Measurements from ENCODE around the gene SYT14.
"Not testable (repeated sequence)": the region's sequence is repeated elsewhere in the genome, so short reads cannot be mapped to it uniquely, and the experiment has no call there.

SYT14 gene

DNA sequence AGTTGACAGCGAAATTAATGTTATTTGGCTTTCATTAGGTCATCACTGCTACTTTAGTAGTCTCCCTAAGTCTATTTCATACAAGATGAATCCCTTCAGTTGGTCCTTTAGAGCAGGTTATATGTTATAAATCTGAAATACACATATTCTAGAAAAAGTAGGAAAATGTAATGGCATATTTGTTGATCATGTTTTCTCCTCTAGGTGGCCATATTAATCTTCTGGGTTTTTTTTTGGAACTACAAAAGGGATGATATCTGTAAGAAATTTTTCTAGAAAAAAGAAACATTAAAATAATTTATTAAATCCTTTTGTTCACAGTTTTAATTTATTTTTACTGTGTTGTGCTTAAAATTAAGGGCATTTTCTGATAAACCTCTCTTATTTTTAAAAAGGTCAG, 87.9 kb downstream of the SYT14 start:
- DNase-seq (ENCODE audit: low read depth in 2 of 2), result no peak

DNA sequence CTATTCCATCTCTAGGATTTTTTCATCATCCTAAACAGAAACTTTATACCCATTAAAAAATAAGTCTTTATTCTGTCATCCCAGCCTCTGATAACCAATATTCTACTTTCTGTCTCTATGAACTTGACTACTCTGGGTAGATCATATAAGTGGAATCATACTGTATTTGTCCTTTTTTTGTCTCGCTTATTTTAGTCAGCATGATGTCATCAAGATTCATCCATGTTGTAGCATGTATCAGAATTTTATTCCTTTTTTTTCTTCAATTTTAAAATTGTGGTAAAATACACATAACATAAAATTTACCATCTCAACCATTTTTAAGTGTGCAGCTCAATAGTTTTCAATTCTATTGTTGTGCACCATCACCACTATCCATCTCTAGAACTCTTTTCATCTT, 90.0 kb downstream of the SYT14 start:
- DNase-seq (ENCODE audit: low read depth in 2 of 2), result no peak

DNA sequence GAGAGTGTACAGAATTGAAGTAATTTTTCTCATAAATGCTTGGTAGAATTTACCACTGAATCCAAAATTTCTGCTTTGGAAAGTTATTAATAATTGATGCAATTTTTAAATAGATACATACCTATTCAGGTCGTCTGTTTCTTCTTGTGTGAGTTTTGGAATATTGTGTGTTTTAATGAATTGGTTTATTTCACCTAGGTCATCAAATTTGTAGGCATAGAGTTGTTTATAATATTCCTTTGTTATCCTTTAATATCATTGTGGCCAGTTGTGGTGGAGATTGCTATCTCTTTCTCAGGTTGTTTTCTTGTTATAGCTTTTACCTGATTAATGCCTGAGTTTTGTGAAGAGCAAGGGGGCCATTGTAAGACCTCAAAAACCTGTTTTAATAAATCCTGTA, 93.5 kb downstream of the SYT14 start:
- no peak for DNase-seq (ENCODE audit: low read depth in 2 of 2)

DNA sequence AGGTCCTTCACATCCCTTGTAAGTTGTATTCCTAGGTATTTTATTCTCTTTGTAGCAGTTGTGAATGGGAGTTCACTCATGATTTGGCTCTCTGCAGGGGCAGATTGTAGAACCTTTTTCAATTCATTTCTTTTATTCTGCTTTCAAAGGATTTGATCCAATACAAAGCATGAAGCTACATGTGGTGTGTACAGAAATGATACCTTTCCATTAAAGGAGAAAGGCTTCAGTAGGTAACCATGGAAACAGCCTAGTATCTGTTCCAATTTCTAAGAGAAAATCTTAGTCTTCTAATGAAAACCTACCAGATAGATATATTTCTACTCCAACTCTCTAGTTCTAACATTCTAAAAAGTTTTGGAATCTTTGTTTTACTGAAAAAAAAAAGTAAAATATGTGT, 105.0 kb downstream of the SYT14 start:
- no peak for DNase-seq (ENCODE audit: low read depth in 2 of 2)

DNA sequence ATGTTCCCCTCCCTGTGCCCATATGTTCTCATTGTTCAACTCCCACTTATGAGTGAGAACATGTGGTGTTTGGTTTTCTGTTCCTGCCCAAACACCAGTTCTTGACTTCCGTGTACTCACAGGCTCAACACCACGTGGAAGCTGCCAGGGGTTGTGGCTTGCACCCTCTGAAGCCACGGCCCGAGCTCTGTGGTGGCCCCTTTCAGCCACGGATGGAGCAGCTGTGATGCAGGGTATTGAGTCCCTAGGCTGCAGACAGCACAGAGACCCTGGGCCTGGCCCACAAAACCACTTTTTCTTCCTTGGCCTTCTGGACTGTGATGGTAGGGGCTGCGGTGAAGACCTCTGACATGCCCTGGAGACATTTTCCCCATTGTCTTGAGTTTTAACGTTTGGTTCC, 111.6 kb downstream of the SYT14 start:
- no peak for DNase-seq (ENCODE audit: low read depth in 2 of 2)

DNA sequence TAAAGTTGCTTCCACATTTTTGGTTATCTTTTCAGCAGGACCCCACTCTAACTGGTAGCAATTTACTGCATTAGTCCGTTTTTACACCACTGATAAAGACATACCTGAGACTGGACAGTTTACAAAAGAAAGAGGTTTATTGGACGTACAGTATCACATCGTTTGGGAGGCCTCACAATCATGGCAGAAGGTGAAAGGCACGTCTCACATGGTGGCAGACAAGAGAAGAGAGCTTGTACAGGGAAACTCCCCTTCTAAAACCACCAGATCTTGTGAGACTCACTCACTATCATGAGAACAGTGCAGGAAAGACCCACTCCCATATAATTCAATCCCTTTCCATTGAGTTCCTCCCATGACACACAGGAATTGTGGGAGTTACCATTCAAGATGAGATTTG, 112.5 kb downstream of the SYT14 start:
- not testable (repeated sequence) for DNase-seq (ENCODE audit: low read depth in 2 of 2)

DNA sequence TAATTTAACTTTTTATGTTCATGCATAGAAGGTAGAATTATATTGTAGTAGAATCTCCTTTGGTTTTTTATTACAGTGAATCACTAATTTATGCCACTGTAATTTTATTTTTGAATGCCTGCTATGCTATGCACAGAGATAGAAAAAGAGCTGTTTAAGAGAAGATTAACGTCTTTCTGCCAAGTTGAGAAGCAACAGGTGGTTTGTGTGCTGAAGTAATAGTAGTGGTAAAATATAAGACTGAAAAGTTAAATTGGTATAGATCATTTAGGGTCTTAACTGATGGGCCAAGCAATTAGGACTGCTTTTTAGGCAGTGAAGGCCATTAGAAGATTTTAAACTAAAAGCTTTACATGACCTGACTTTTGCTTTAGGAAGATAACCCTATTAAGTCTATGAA, 115.1 kb downstream of the SYT14 start:
- no peak for DNase-seq (ENCODE audit: low read depth in 2 of 2)

DNA sequence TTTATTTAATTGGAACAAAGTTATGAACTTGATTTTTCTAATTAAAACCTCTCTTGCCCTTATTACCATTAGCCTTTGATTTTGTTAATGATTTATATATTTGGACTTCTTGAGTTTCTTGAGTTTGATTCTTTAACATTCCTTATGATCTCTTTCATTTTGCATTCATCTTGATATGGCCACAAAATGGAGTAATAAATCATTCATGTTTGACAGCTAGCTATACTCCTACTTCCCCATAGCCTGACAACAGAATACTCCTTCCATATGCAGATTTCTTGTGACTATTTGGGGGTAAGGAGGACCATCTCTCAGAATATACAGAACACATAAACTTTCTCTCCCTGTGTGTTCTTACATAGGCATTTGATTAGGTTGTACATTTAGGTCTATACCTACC, 119.6 kb downstream of the SYT14 start:
- no peak for DNase-seq (ENCODE audit: low read depth in 2 of 2)

DNA sequence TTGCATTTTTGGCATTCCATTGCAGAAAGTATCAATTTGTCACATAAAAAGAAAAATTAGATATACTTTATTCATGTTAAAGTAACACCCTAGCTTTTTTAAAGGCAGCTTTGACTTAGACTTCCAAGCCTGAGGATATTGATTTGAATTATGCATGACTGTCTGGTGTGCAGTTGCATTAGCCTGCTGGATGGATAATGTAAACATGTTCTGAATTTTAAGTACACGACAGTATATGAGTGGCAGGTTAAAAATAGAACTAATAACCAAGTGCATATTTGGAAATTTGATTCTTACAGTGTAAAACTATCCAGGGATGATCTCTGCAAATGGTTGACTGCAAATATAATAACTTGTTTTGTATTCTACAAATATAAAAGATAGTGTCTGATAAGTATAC, 124.0 kb downstream of the SYT14 start:
- DNase-seq (ENCODE audit: low read depth in 2 of 2), result no peak

DNA sequence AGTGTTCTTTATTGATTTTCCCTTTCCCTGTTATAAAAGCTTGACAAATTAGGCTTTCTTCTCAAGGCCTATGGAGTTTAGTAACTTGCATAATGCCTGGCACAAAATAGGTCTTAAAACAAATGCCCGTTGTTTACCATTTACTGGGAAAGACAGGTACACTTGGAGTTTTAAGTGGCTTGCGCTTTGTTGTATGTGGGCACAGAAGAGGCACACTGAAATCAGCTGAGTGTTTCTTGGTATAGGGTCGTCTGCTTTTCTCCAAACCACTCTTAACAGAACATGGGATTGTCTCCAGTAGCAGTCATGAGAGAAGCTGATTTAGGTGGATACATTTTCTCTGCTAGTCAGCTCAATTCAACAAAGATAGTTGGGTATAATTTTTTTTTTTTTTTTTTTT, 132.5 kb downstream of the SYT14 start:
- no peak for DNase-seq (ENCODE audit: low read depth in 2 of 2)

DNA sequence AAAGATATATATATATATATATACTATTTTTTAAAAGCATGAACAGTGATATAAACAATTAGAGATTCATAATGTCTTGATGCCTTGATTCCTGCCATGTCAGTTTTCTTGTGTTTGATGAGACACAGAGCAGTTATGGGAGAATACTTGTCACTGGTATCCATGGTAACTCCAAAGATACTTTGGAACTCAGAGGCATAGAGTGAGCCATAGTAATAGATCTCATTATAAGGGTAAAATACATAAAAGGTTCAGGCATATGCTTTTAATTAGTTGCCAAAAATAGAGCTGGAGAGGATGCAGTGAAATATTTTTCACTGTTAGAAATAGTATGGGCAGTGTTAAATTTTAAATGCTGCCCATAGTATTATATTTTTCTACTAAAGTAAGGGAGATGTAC, 134.1 kb downstream of the SYT14 start:
- DNase-seq (ENCODE audit: low read depth in 2 of 2), result no peak

DNA sequence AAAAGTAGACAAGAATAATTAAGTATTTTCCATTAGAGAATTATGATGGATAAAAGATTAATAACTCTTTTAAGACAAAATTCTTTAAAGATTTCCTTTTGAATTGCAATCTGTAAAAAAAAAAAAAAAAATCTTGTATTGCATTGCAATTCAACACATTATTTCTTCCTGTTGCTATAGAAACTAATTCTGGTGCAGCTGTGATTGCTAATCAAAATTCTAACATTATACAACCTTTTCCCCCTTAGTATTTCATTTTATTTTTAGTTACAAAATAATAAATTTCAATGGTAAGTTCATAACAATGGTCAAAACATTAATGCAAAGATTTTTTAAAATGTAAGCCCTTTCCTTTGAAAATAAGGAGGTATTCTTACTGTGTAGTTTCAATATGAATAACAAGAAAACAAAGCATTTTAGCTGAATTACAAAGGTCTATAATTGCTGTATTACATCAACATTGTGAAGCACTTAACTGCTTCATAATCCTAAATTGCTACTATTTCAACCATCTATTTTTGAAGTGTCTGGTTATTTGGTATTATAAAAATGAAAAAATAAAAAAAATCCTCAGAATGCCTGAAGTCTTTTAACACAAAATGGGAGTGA, 135.0 kb downstream of the SYT14 start:
- no peak for DNase-seq (ENCODE audit: low read depth in 2 of 2)

DNA sequence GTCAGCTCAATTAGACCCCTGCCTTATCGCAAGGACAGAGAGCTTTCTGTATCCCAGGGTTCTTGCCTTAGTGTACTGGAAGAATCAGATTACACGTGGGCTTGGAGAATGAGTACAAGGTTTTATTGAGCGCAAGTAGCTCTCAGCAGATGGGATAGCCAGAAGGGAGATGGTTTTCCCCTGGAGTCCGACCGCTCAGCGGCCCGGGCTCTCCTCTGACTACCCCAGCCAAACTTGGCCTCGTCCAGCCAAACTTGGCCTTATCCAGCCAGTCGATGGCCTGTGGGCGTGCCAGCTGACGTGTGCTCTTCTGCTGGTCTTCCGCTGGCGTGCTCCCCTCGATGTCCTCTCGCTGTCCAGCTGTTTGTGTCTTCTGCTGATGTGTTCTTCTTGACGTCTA, 136.9 kb downstream of the SYT14 start:
- no peak for DNase-seq (ENCODE audit: low read depth in 2 of 2)

DNA sequence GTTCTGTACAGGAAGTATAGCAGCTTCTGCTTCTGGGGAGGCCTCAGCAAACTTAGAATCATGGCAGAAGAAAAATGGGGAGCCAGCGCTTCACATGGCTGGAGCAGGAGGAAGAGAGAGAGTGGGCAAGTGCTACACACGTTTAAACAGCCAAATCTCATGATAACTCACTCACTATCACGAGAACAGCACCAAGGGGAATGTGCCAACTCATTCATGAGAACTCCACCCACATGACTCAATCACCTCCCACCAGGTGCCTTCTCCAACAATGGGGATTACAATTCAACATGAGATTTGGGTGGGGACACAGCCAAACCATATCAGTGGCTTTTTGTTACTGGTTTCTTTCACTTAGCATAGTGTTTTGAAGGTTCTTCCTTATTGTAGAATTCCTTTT, 138.6 kb downstream of the SYT14 start:
- DNase-seq (ENCODE audit: low read depth in 2 of 2), result no peak

DNA sequence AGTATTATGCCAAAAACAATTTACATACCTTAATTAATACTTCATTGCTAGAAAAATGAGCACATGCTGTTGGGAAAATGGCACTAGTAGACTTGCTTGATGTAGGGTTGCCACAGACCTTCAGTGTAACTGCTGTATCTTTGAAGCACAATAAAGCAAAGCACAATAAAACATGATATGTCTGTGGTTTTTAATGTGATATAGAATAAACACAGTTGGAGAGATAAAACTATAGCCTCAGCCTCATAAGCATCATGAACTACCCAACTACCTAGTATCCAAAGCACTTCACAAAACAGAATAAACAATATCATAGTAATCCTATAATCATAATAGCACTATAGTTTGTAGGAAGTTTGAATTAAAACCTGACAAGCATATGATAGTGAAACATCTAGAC, 143.5 kb downstream of the SYT14 start:
- no peak for DNase-seq (ENCODE audit: low read depth in 2 of 2)

DNA sequence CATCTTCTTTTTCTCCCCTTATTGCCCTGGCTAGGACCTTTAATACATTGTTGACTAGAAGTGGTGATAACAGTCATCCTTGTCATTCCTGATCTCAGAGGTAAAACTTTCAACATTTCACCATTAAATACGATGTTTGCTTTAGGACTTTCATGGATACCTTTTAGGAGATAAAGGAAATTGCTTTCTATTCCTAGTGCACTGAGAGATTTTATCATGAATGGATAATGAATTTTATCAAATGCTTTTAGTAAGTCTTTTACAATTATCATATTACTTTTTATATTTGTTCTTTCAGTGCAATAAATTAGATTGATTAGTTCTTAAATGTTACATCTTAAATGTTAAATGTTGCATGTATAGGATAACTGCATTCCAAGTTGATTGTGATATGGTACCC, 147.3 kb downstream of the SYT14 start:
- no peak for DNase-seq (ENCODE audit: low read depth in 2 of 2)

DNA sequence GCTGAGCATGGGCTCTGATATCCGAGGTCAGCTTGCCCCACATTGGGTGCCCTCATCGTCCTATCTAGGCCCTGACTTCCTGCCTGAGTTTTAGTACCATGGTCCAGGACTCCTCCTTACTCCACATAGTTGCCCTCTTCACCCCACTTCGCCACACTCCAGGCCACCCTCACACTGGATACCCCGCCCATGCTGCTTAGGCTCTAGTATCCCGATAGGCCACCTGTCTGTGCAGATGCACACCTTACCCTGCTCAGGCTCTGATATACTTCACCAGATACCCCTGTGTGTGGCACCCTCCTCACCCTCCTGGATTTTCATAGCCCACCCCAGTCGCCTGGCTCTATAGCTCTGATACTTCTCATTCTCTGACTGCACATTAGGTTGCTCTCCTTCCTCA, 149.0 kb downstream of the SYT14 start:
- DNase-seq (ENCODE audit: low read depth in 2 of 2), result no peak

DNA sequence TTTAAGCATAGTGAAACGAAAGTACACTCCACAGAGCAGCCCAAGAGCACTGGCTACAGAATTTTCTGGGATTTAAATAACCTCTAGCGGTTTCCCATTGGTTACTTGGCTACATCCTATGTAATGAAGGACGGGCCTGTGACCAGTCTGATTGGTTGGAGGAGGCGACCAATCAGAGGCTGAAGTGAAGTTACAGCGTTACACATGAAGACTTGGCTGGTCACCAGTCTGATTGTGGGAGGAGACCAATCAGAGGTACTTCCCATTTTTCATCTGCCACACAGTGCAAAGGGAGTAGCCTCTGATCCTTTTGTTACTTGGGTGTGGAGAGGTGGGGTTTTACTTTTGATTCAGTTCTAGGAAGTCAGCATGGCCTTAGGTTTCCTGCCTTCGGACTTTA, 151.8 kb downstream of the SYT14 start:
- no peak for DNase-seq (ENCODE audit: low read depth in 2 of 2)

DNA sequence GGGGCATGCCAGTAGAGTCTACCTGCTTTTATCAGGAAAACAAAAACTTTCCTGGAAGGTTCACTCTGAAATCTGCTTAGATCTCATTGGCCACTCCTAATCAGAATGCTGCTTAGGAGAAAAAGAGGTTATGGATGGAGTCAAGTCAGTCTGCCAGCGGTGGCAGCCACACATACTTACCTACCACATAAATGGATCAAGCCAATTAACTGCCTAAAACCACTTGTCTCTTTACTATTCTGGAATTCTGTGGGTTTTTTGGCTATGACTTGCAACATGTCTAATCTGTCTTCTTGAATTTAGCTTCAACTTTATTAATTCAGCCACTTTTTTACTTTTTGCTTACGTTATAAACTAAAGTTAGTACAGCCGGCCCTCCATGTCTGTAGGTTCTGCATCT, 154.3 kb downstream of the SYT14 start:
- DNase-seq (ENCODE audit: low read depth in 2 of 2), result no peak

DNA sequence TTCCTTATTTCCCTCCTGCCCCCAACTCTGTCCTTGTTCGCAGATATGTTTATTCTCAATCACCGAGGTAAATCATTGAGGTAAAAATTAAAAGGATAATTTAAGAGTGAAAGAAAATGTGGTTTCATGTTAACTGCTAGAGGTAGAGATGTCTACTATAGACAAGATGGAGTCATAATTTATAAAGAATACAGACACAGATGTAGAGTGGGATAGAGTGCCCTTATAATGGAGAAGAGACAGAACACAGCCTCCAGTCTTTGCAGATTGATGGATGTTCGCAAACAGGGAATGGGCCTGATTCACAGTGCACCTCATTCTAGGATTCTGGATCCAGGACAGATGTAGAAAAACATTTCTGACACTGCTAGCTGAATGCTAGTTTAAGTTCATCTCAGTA, 155.4 kb downstream of the SYT14 start:
- no peak for DNase-seq (ENCODE audit: low read depth in 2 of 2)

DNA sequence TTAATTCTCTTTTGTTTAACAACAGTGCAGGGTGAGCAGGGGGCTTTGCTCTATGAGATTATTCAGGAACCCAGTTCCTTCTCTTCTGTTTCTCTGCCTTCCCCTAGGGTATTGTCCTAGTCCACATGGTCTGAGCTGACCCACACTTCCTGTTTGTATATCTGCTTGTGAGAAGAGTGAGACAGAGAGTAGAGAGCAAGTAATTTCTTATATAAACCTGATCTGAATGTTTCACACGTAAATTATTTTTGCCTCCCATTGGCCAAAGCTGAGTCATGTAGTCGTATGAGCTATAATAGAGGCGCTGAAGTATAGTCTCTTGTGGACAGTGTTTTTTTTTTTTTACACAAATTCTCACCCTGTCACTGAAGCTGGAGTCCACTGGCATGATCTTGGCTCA, 160.3 kb downstream of the SYT14 start:
- DNase-seq (ENCODE audit: low read depth in 2 of 2), result no peak

DNA sequence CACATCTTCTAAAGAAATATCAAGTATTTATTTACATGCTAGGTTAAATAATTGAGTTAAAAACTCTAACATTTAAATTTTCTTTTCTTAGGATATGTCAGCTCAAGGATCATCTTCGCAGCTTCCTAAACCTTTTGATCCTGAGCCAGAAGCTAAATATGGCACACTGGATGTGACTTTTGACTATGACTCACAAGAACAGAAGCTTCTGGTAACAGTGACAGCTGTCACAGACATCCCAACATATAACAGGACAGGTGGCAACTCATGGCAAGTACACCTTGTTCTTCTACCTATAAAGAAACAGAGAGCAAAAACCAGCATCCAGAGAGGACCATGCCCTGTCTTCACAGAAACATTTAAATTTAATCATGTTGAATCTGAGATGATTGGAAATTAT, 161.9 kb downstream of the SYT14 start:
- no peak for DNase-seq (ENCODE audit: low read depth in 2 of 2)

DNA sequence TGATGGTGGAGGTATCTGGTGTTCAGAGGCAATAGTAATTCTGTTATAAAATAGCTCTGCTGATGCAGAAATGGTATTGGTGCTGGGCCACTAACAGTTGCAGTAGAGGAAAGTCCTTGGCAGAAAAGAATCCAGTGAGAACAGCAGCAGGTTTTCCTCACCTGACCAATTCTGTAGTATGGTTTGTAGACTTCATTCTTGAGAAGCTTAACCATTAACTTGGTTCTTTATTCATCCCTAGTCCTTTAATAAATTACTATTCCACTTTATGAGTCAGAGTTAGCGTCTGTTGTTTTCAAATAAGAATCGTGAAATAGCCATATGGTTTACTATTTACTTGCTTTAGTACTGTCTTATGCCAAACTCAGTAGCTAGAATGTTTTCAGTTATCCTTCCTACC, 166.1 kb downstream of the SYT14 start:
- DNase-seq (ENCODE audit: low read depth in 2 of 2), result no peak

DNA sequence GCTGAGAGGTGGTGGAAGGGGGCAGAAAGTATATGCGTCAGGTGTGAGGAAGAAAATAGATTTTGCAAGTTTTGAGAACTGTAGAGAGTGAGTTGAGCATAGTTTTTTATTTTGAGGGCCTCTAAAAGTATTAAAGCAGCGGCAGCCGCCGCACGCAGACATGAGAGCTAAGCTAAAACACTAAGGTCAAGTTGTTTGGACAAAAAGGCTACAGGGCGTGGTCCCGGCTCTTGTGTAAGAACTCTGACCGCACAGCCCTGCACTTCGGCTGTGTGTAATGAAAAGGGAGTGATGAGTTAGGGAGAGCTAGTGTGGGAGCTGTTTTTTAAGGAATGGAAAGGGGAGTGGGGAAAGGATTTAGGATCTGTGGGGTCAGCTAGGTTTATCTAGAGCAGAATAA, 174.9 kb downstream of the SYT14 start:
- DNase-seq (ENCODE audit: low read depth in 2 of 2), result not testable (repeated sequence)

DNA sequence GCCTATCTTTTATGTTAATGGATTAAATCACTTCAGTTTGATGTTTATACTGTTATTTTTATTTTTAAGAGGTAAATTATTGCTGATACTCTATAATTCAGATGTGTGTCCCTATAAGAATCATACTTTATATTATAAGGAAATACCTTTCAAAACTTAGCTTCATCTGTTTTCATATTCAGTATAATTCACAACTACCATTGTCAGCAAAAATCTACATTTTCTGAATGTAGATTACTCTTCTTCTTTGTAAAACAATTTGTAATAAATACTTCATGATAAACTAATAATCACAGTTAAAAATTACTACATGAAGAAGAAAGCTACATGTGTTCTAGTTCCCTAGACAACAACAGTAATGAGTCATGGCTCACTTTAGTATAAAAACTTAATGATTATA, 179.2 kb downstream of the SYT14 start:
- DNase-seq (ENCODE audit: low read depth in 2 of 2), result no peak
